GM23248 (cell line): Measurements from ENCODE around the gene RAB27A.

Source experiments
- EZH2 ChIP-seq: fragments of 200-600 bp; sonication (generic); IDR thresholded peaks from 2 replicates; pipeline ENCODE4 v1.6.1; 2018; ENCODE audit warnings: antibody characterized with exemption, mild to moderate bottlenecking; ENCODE audit not compliant: insufficient read depth, poor library complexity, severe bottlenecking
- EZH2phosphoT487 ChIP-seq: fragments of 200-600 bp; sonication (generic); IDR thresholded peaks from 2 replicates; pipeline ENCODE4 v1.6.1; 2018; ENCODE audit warnings: antibody characterized with exemption, moderate library complexity, mild to moderate bottlenecking, low read depth; ENCODE audit not compliant: insufficient read depth

GRCh38 chr15:55247311-55247710, 42.3 kb downstream of the RAB27A start:
- TF ChIP-seq EZH2phosphoT487 (no peak), EZH2 (no peak)
